Measurements from ENCODE around the gene RBPJL.
A peak's percentile ranks its signal among the peaks of the same experiment; 100 is the strongest.

RBPJL gene

DNA sequence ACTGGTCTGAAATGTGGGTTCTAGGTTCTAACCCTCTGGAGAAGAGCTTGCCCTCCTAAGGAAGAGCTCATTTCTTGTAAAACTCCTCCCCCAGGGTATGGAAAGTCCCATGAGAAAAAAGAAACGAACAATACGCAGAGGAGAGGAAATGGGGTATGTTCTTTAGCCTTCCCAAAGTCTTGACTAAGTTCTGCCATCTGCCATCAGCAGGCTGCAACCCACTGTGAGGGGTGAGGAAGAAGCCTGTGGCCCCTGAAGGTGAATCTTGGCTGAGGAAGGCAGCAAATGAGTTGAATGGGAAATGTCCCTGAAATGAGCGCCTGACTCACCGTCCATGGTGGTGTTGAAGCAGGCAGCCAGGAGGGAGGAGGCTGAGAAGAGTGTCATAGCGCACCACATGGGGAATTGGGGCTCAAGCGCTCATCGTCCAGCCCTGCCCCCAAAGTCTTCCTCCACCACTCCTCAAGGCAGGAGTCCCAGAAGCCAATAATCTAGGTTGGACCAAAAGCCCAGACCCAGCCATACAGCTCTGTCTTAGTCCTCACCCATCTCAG is 11.8 kb downstream of the RBPJL start:
- DNase-seq: no peak

DNA sequence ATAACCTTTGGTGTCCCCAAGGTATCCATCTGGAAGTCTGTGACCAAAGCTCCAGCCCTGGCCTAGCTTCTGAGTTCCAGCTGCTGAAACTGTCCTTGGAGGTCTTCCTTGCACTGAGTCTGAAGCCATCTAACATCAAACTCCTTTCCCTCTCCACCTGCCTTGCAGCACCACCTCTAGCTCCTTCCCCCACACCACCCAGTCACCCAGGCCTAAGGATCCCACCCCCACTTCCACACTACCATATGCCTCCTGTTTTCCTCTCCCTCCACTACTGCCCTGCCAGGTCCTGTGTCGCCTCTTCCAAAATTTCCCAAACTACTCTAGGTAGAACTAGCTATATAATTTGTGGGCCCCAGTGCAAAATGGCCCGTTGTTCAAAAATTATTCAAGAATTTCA is 12.3 kb downstream of the RBPJL start:
- no peak for DNase-seq

DNA sequence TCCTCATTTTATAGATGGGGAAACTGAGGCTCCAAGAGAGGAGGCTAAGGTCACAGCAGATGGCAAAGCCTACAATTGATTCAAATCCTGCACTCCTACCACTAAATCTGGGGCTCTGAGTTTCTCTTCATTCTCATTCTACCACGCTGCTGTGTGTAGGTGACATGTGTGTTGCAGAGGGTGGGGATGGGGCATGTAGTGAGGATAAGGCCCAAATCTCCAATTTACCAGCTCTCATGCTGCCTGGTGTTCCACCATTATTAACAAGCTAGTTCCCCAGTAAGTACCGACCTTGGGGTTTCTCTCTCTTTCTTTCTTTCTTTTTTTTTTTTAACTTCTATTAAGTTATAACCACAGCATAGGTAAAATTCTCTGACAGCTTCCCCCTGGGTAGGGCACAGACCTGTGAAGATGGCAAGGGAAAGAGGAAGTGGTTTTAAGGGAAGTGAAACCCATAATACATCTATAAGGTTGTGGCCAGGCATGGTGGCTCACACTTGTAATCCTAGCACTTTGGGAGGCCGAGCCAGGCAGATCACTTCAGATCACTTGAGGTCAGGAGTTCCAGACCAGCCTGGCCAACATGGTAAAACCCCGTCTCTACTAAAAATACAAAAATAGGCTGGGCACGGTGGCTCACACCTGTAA is 14.4 kb downstream of the RBPJL start:
- no peak for DNase-seq

DNA sequence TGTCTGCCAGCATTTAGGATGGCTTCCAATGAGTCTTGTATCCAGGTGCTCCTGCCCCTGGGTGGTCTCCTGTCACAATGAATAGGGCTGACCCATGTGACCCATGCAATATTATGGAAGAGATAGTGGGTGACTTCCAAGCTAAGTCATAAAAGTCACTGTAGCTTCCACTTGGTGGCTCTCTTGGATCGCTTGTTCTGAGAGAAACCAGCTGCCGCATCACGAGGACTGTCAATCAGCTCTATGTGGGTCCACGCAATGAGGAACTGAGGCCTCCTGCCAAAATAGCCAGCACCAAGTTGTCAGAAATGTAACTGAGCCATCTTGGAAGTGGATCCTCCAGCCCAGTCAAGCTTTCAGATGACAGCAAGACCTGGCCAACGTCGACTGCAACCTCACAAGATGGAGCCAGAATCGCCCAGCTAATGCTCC is 16.3 kb downstream of the RBPJL start:
- DNase-seq: peak in 1 of 2 experiments; percentile 14

DNA sequence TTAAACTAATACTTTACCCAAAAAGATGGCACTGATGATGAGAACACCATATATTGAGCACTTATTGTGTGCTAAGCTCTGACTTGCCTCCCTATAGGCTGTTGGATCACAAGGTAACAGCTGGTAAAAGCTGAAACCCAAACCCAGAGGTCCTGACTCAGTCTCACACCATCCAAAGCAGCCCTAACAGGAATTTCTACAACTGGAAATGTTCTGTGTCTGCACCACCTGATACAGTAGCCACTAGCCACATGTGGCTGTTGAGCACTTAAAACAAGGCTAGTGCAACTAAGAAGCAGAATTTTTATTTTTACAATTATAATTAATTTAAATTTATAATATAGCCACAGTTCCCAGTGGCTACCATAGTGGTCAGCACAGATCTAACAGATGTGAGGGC is 17.1 kb downstream of the RBPJL start:
- no peak for DNase-seq

DNA sequence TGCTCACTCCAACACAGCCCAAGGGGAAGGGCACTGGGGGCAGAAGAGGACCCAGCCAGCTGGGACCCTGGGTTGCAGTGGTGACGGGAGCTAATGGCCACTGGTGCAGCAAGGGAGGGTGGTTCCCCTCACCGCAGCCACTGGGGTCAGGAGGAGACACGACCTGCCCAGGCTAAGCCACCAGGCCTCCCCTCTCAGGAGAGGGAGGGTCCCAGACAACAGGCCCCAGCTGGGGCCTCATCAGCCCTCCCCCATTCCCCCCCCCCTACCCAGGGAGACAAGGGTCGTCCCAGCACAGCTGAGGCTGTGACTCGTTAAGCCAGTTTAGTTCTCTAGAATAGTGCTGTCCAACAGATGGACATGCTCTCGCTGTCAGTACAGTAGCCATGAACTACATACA is 18.7 kb downstream of the RBPJL start:
- DNase-seq: no peak

DNA sequence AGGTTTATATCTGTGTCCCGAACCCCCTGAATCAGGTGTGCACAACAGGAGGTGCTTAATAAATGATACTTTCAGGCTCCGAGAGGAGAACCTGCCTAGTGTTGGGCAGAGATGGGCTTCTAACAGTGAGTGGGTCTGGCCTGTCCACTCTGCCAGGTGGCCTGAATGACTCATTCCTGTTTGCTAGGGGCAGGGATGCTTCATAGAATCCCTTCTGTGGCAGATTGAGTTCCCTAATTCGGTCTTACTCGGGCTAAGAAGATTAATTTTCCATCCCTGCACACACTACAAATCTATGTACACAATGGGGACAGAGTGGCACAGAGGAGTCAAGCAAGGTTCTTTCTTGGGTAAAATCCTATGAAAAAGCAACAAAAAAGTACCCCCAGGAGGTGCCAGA is 21.8 kb downstream of the RBPJL start:
- DNase-seq: no peak

DNA sequence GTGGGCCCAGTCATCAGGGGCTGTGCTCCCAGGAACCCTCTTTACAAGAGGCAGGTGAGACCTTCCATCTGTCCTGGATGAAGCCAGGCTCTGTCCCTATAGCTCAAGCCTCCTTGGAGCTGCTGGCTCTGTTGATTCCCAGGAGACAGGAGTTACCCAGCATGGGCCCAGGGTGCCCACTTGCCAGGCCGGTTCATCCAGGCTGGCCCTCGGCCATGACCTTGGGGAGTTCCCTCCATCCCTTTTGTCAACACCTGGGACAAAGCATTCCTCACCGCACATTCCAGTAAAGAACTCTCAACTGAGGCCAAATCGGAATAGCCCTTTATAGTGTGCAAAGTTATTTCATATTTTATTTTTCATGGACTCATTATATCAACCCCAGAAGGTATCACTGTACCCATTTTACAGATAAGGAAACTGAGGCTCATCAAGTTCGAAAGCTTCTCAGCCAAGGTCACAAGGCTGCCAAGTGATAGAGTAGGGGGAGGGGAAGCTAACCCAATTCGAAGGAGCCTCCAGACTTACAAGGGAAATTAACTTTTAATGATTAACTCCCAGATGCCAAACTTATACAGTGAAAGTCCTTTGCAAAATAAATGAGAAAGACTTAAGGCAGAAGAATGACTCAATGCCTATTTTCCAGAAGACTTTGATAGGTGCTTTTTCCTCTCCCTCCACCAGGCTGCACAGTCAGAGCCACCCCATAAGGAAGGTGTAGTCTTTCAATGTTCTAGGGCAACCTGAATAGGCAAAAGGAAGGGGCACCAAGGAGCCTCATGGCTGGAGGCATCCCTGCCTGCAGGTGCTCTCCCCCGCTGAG is 23.1 kb downstream of the RBPJL start:
- no peak for DNase-seq

DNA sequence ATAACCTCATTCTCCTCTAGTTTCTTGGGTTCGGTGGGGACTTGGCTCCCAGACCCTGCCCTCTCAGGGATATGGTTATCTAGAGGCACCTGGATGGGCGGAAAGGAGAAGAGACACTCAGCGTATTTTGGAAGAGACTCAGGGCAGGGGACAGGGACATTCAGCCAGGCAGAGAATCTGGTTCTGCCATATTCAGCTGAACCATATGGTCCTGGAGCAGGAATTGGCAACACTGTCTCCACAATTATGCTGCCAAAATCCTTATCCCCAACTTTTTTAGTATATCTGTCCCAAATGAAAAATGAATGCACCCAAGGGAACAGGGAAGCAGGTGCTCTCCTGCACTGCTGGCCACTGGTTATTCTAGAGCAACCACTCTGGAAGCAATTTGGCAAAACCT is 23.8 kb downstream of the RBPJL start:
- no peak for DNase-seq

DNA sequence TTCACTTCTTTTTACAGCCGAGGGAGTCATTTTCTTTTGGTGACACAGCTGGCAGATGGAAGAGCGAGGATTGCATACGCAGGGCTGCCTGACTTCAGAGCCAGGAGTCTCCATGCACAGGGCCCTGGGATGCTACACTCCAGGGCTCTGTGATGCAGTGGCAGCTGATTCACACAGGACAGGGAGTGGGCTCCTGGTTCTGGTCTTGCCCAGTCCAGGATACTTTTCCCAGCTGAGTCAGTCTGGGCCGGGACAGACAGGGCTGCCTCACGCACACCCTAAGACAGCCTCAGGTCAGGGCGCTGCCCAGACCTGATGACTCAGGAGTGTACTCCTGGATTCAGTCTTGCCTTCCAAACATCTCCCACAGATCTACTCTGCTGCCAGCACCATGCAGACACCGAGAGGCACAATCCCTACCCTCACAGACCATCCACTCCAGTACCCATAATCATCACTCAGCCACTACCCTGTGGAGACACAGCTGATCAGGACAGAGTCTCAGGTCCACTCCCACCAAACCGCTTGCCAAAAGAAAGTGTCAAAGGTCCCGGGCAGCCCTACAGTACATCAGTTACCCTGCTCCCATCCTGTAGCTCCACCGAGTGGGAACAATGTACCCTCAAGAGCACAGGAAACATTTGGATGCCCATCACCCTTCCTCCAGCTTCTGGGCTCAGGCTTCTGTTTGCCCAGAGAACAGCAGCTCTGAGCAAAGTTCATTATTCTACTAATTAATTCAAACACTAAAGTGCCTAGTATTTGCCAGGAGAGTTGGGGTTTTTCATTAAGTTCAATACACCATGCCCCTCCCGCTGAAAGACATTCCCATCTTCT is 30.1 kb downstream of the RBPJL start:
- DNase-seq: no peak

DNA sequence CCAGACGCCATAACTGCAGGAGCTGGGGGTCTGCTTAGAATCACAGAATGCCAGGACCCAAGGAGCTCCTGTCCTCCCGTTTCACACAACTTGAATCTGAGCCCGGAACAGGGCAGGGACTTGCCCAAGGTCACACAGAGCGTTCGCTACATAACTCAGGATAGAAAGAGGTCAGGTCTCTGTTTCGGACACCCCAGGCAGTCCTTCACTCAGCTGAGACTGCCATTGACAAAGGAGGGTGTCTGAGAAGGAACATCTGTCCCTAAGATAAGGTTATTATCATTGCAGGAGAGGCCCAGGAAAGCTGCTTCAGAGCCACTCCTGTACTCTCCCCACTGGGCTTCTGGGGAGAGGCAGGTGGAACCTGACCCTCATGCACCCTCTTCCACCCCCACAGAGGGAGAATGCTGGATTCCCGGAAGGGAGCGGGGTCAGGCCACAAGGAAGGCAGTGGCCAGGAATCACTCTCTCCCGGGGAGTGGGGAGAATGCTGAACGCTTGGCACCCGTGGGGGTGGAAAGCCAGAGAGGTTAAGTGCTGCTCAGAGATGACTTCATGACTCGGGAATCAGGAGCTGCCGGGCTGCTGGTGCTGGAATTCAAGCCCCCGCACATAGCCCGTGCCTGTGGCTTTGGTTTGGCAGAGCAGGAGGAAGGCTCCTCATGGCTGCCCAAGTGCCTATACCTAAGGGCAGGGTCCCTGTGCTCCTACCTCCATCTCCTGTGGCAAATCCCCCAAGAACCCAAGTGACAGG is 30.9 kb downstream of the RBPJL start:
- no peak for DNase-seq

DNA sequence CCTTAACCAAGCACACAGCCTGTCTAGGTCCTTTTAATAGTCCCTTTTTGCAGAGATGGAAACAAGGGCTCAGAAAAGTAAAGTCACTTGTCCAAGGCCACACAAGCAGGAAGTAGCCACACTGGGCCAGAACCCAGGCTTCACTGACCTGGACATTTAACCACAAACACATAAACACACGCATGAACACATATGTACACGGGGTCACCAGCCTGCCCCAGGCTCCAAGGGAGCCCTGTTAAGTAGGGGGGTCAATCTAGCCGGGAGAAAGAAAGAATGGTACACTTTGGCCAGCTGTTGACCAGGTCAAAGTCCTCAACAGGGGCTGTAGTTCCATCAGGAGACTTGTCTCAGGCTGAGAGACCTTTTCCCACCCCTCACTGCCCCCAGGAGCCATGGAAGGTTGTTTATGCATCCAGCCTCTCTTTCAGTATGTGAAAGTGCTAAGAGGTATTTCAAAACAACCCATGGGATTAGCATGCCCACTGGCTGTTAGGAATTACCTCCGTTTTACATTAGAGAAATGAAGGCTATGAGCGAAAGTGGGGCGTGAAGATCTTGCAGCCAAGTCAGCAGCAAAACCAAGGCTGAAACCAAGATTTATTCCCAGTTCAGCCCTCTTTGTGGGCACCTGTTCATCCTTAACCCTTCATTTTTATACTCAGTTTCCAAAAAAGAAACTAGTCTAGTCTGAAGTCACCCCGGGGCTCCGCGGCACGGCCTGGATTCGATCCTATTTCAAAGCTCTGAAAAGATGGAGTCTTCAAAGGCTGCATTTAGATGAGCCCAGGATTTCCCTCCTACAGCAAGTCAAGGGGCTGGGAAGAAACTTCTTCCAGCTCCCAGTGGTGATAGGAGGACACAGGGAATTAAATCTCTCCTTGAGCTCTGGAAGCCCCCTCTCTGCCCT is 31.7 kb downstream of the RBPJL start:
- no peak for DNase-seq

DNA sequence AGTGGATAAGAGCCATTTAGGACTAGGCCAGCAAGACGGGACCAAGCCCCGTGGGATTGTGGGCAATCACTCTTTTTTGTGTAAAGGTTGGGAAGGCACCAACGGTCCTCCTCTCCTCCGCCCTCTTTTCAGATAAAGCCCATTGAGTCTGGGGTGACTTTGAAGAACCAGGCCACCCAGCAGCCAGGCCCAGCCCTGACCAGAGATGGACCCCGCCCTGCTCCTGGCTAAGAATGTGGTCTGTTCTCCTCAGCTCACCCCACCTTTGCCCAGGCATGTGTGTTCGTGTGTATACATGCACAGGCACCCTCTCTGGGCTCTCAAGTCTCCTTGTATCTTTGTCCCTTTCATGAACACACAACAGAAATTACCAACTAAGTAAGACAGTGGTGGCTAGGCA is 32.4 kb downstream of the RBPJL start:
- DNase-seq: no peak

DNA sequence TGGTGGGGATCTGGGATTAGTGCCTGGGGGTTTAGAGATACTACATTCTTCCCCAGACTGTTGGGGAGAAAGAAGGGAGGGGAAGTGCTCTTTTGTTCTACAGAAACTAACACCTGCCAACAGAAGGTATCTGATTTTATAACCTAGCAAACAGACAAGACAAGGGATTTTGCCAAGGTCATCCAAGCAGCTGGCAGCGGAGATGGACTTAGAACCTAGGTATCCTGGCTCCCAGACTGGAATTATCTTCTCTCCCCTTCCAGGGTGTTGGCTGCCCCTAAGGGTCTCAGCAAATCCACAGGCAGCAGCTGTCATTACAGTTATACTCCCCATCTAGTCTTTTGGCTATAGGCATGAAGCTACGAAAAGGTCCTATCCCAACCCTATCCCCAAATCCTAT is 33.2 kb downstream of the RBPJL start:
- no peak for DNase-seq

DNA sequence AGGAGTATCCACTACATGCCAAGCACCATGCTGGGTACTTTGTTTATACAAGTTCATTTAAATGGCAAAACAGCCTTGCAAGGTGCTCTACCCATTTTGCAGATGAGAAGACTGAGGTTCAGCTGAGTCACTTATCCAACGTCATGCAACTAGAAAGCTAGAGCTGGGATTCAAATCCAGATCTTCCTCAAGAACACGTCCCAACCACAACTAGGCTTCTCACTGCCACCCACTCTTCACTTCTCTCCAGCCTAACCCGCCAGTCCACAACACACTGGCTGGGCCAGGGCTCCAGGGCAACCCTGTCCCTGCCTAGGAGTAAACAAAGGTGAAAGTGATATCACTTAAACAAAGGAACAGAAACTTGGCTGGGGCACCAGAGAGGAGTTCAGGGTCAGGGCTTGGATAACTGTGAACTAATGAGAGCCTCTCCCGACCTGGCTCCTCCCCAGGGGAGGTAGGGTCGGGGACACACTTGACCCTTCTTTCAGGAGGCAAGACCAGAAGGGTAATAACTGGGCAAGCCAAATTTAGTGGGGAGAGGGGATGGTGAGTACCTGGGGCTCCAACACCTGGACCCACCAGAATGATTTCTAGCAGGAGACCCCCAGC is 33.7 kb downstream of the RBPJL start:
- DNase-seq: no peak

DNA sequence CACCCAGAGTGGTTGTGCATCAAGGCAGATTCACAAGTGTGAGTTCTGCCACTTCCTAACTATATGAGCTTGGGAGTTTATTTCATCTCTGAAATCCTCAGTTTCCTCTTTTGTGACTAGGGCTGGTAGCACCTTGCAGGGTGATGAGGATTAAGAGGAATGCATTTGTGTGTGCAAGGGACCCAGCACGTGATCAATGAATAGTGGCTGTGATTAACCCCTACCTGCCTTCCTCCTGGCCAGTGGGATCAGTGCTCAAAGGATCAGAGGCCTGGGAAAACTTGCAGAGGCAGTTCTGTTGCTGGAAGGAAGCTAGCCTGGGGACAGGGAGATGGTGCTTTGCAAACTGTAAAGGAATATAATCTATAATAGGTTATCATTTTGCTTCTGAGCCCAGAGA is 34.3 kb downstream of the RBPJL start:
- no peak for DNase-seq

DNA sequence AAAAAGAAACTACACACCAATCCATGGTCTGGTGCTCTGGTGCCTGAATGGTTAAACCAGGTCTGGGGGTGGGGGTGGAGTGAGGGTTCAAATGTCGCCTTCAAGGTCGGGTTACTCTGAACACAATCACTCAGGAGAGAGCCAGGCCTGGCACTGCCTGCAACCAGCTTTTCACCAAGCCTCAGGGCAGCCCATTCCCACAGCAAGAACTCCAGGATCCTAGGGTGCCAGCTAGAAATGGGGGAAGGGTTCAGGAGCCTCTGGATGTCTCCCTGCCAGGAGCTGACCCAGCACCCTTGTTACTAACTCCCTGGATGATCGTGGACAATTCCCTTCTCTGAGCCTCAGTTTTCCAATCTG is 34.9 kb downstream of the RBPJL start:
- no peak for DNase-seq

DNA sequence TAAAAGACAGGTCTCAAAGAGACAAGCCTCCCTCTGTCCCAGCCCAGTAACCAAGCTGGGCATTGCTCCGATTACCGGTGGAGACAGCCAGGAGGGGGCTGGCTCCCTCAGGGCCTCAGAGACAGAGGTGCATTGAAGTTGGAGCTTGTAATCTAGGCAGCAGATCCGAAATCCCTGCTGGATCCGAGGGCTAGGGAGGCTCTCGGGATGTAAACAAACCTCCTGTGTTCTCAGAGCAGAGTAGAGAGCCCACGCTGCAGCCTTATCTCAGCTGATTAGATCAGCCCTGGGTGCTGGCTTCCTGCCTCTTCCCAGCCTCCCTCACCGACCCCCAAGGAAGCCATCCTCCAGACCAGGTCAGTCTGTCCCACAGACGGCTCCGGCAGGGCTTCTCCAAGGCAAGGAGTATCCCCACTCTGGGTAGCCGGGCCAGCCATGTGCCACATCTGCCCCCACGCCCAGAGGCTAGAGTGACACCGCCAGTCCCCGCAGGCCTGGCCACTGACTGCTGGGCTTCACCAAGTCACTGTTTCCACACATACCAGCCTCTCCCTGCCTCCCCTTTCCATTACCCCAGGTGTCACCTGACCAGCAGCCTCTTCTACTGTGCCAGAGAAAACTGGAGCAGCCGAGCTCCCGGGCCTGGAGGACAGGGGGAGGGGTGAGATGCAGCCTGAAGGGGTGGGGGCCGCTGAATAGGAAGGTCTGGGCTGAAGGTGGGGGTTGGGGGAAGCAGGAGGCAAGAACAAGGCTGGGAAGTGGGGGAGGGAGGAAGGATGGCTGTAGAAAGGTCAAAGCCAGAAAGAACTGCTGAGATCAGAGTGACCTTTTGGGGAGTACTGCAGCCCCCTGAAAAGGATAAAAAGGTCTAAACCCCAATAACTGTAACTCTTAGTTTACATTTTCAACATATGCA is 35.6 kb downstream of the RBPJL start:
- DNase-seq: no peak

DNA sequence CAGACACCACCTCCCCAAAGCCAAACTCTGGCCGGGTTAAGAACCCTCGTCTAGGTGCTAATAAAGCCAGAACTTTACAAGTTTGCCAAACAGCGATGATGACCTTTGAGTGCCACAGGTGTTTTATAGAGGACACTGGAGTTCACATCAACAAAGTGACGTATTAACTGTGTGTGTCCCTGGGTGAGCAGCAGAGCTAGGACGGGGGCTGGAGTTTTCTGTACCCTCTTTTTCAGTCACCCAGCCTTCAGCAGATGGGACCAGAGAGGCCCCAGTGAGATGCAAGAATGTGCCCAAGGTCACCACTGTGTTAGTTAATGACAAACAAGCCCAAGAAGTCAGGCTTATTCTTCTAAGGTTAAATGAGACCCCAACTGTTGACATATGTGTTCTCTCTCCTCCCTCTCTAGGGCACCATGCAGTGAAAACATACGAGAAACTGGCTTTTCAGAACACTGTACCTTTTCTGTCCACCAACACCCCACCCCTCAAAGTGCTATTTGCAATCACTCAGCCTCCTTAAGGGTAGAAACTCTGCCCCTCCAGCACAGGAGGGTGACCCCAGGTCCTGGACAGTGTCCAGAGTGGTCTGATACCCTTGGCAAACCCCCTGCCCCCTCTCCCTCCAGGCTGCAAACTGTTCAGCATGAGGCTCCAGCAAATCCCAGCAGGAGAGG is 36.4 kb downstream of the RBPJL start:
- DNase-seq: no peak
